T-cell (primary cell): Measurements from ENCODE around the gene RERE. TPM values are rescaled to one million over a fixed set of nuclear protein-coding genes. Genes with fewer than 3 reads are reported as not detected.

Experiments
- ATAC-seq, 4 experiments: fragments of 200-7000 bp in 3 of 4; fragments of 150-1000 bp in 1 of 4; cut with Tn5 transposase; replicated peaks in 1 of 4; 1 replicate in 3 of 4; 2 replicates in 1 of 4; pipeline ENCODE4 v1.10.0; 2021; ENCODE audit warnings: moderate library complexity in 3 of 4, mild to moderate bottlenecking in 2 of 4, moderate number of reproducible peaks in 1 of 4
- CTCF ChIA-PET, 2 donors: fragments of 300-600 bp; sonication (Branson Sonifier 250); formaldehyde crosslinking; loops; one replicate each; lab custom pipeline; 2022; ENCODE audit warnings: antibody characterized with exemption in 2 of 2; lab: Charles Lee
- POLR2A ChIA-PET, 2 donors: fragments of 300-600 bp; sonication (Branson Sonifier 250); formaldehyde crosslinking; loops; one replicate each; lab custom pipeline; 2022; ENCODE audit warnings: antibody characterized with exemption in 2 of 2; lab: Charles Lee
- DNase-seq, 35 experiments: peaks; one replicate each; pipeline versions ENCODE4 v3.0.0 to v3.0.0-alpha.2; 2013 to 2023
- H3K27ac ChIP-seq: one replicate; pipeline ENCODE4 v1.5.1; 2013; ENCODE audit warnings: low read length
- H3K27me3 ChIP-seq, 2 experiments: replicated peaks in 1 of 2; 1 replicate in 1 of 2; 2 replicates in 1 of 2; pipeline versions ENCODE4 v1.6.1 to v1.7.0; 2013; ENCODE audit warnings: low read length in 1 of 2, mixed read lengths in 1 of 2; ENCODE audit not compliant: control insufficient read depth in 2 of 2, insufficient read depth in 2 of 2; ENCODE audit errors: extremely low read depth in 1 of 2
- H3K36me3 ChIP-seq, 2 donors: 1 replicate in 1 of 2; 2 replicates in 1 of 2; pipeline versions ENCODE4 v1.6.1 to v1.7.0; 2013; ENCODE audit warnings: low read length in 1 of 2; ENCODE audit not compliant: control insufficient read depth in 2 of 2, insufficient read depth in 1 of 2; ENCODE audit errors: extremely low read depth in 1 of 2
- H3K4me1 ChIP-seq, 2 experiments: 1 replicate in 1 of 2; 2 replicates in 1 of 2; pipeline versions ENCODE4 v1.6.1 to v1.7.0; 2013; ENCODE audit warnings: low read length in 2 of 2, mixed read lengths in 1 of 2; ENCODE audit not compliant: insufficient read depth in 2 of 2, control insufficient read depth in 1 of 2; ENCODE audit errors: extremely low read depth in 1 of 2
- H3K4me3 ChIP-seq, 2 donors: 1 replicate in 1 of 2; 2 replicates in 1 of 2; pipeline versions ENCODE4 v1.5.1 to v1.7.0; 2013; ENCODE audit warnings: mild to moderate bottlenecking in 2 of 2, low read length in 1 of 2, moderate library complexity in 1 of 2; ENCODE audit not compliant: control insufficient read depth in 1 of 2; ENCODE audit errors: extremely low read depth in 1 of 2
- H3K9me3 ChIP-seq: 2 replicates; pipeline ENCODE4 v1.7.0; 2013
- H3K27ac Mint-ChIP-seq, 2 donors: one replicate each; pipeline ENCODE4 v1.8.0; 2020 to 2021; ENCODE audit warnings: mild to moderate bottlenecking in 2 of 2, mixed read lengths in 2 of 2
- H3K27me3 Mint-ChIP-seq, 2 donors: one replicate each; pipeline ENCODE4 v1.8.0; 2021 to 2022; ENCODE audit warnings: mixed read lengths in 2 of 2
- H3K36me3 Mint-ChIP-seq: one replicate; pipeline ENCODE4 v1.8.0; 2021; ENCODE audit warnings: mixed read lengths
- H3K4me1 Mint-ChIP-seq, 3 donors: one replicate each; pipeline ENCODE4 v1.8.0; 2020 to 2022; ENCODE audit warnings: mixed read lengths in 3 of 3, mild to moderate bottlenecking in 1 of 3
- H3K4me3 Mint-ChIP-seq, 3 donors: one replicate each; pipeline ENCODE4 v1.8.0; 2020 to 2022; ENCODE audit warnings: mild to moderate bottlenecking in 3 of 3, mixed read lengths in 3 of 3, moderate library complexity in 3 of 3
- H3K9me3 Mint-ChIP-seq, 3 donors: one replicate each; pipeline ENCODE4 v1.8.0; 2020 to 2022; ENCODE audit warnings: mixed read lengths in 3 of 3
- WGBS: methylation state at CpG from one replicate; pipeline ENCODE4 v1.1.5; 2013; ENCODE audit warnings: missing lambda C conversion rate; ENCODE audit not compliant: insufficient coverage; 5-methylcytosine and 5-hydroxymethylcytosine counted together
- total RNA-seq, 35 experiments: library from RNA in 6 of 35; stranded (reverse) in 6 of 35; fragments of 120-200 nt in 1 of 35; gene quantifications; one replicate each; pipeline versions ENCODE4 v1.2.1 to v1.2.4 and lab custom pipeline; 2013 to 2026

Gene RERE
- total RNA-seq, 5 donors from 2014 or later (not counting 1 experiment from before 2014, with no cell fraction given) = 85.1 to 116 (median 103) TPM

GRCh38 chr1:8312235-8313218, 504.9 kb downstream of the RERE start:
- WGBS = 93% methylated on average over 13 of the region's 17 CpGs
- POLR2A ChIA-PET = no interaction called here
- CTCF ChIA-PET = interaction anchor here in 1 of 2 donors (0.9 to 1.8 kb wide), 3 partner anchors 177 to 301 kb away, joined by 3 to 6 read pairs (median 3); no protein-coding TSS in a partner anchor
- Mint-ChIP-seq H3K27me3 (peaks cover 33 to 36% of the 10 kb centered on the region in 2 donors), H3K36me3 (no peaks in the 10 kb centered on the region), H3K4me1 (peaks cover 5 to 15% (median 9%) of the 10 kb centered on the region in 3 donors), H3K9me3 (no peaks in the 10 kb centered on the region), H3K27ac (no peak overlapping the region), H3K4me3 (no peak overlapping the region)
- H3K36me3 ChIP-seq = no peaks in the 10 kb centered on the region
- no peak for DNase-seq
- H3K4me3 ChIP-seq = no peak overlapping the region
- H3K9me3 ChIP-seq = no peaks in the 10 kb centered on the region
- peaks cover 4 to 39% of the 10 kb centered on the region in 2 experiments for H3K27me3 ChIP-seq
- peaks cover 0 to 11% of the 10 kb centered on the region in 2 experiments for H3K4me1 ChIP-seq
- no peak overlapping the region for H3K27ac ChIP-seq
- no peak for ATAC-seq

- no peak overlapping the region for H3K4me3 Mint-ChIP-seq
- Histone ChIP-seq H3K4me3 (no peak overlapping the region), H3K27me3 (peaks cover 0 to 25% of the 10 kb centered on the region in 2 experiments), H3K36me3 (no peaks in the 10 kb centered on the region), H3K27ac (no peak overlapping the region), H3K4me1 (peaks cover 0 to 8% of the 10 kb centered on the region in 2 experiments), H3K9me3 (no peaks in the 10 kb centered on the region)
- H3K27me3 Mint-ChIP-seq = peaks cover 27 to 28% of the 10 kb centered on the region in 2 donors
- DNase-seq (no peak), ATAC-seq (no peak)
- no peaks in the 10 kb centered on the region for H3K36me3 Mint-ChIP-seq
- no peak overlapping the region for H3K27ac Mint-ChIP-seq
- CTCF ChIA-PET = interaction anchor here (0.5 to 1.8 kb wide), 5 partner anchors 53 to 299 kb away, joined by 3 to 14 read pairs (median 3); no protein-coding TSS in a partner anchor
- no CpG with 5 or more reads among the region's 1 CpG for WGBS
- POLR2A ChIA-PET = interaction anchor here in 1 of 2 donors (0.6 kb wide), 1 partner anchor 641 kb away, joined by 4 read pairs; no protein-coding TSS in a partner anchor
- H3K4me1 Mint-ChIP-seq = peaks cover 5 to 15% (median 8%) of the 10 kb centered on the region in 3 donors
- H3K9me3 Mint-ChIP-seq = no peaks in the 10 kb centered on the region
Measured at GRCh38 chr1:8311068-8311718, 506.2 kb downstream of the RERE start.

- Mint-ChIP-seq H3K4me1 (no peaks in the 10 kb centered on the region), H3K4me3 (no peak overlapping the region), H3K27ac (no peak overlapping the region), H3K9me3 (no peaks in the 10 kb centered on the region), H3K27me3 (peaks cover 0 to 10% of the 10 kb centered on the region in 2 donors), H3K36me3 (no peaks in the 10 kb centered on the region)
- no peak for DNase-seq
- no peaks in the 10 kb centered on the region for H3K9me3 ChIP-seq
- no peak for ATAC-seq
- no peaks in the 10 kb centered on the region for H3K4me1 ChIP-seq
- WGBS = 76% methylated on average over 4 of the region's 4 CpGs
- H3K27ac ChIP-seq = no peak overlapping the region
- no peak overlapping the region for H3K4me3 ChIP-seq
- CTCF ChIA-PET = interaction anchor here in 1 of 2 donors (0.5 kb wide), 1 partner anchor 103 kb away, joined by 5 read pairs; no protein-coding TSS in a partner anchor
- no peaks in the 10 kb centered on the region for H3K36me3 ChIP-seq
- POLR2A ChIA-PET = interaction anchor here in 1 of 2 donors (0.6 kb wide), 1 partner anchor 60 kb away, joined by 3 read pairs; no protein-coding TSS in a partner anchor
- no peaks in the 10 kb centered on the region for H3K27me3 ChIP-seq
Measured at GRCh38 chr1:8307628-8308027, 509.8 kb downstream of the RERE start.

GRCh38 chr1:8303876-8304275, 513.6 kb downstream of the RERE start:
- Histone ChIP-seq H3K27ac (no peak overlapping the region), H3K4me1 (no peaks in the 10 kb centered on the region), H3K4me3 (no peak overlapping the region), H3K27me3 (peaks cover 0 to 7% of the 10 kb centered on the region in 2 experiments), H3K9me3 (no peaks in the 10 kb centered on the region), H3K36me3 (no peaks in the 10 kb centered on the region)
- ChIA-PET POLR2A (no interaction called here), CTCF (no interaction called here)
- no peaks in the 10 kb centered on the region for H3K4me1 Mint-ChIP-seq
- ATAC-seq (no peak), DNase-seq (no peak)
- no peak overlapping the region for H3K4me3 Mint-ChIP-seq
- peaks cover 2 to 18% of the 10 kb centered on the region in 2 donors for H3K27me3 Mint-ChIP-seq
- no peaks in the 10 kb centered on the region for H3K9me3 Mint-ChIP-seq
- H3K27ac Mint-ChIP-seq = no peak overlapping the region
- WGBS = 82% methylated on average over 2 of the region's 4 CpGs
- H3K36me3 Mint-ChIP-seq = no peaks in the 10 kb centered on the region

- H3K27ac ChIP-seq = no peak overlapping the region
- ChIA-PET POLR2A (no interaction called here), CTCF (no interaction called here)
- no peak for DNase-seq
- H3K4me1 ChIP-seq = no peaks in the 10 kb centered on the region
- ATAC-seq = no peak
- no peaks in the 10 kb centered on the region for H3K36me3 Mint-ChIP-seq
- H3K27ac Mint-ChIP-seq = no peak overlapping the region
- H3K4me3 Mint-ChIP-seq = no peak overlapping the region
- no peaks in the 10 kb centered on the region for H3K36me3 ChIP-seq
- H3K9me3 ChIP-seq = no peaks in the 10 kb centered on the region
- peaks cover 2 to 18% of the 10 kb centered on the region in 2 donors for H3K27me3 Mint-ChIP-seq
- H3K4me3 ChIP-seq = no peak overlapping the region
- no peaks in the 10 kb centered on the region for H3K9me3 Mint-ChIP-seq
- WGBS = 79% methylated on average over 3 of the region's 3 CpGs
- H3K4me1 Mint-ChIP-seq = no peaks in the 10 kb centered on the region
- H3K27me3 ChIP-seq = peaks cover 0 to 7% of the 10 kb centered on the region in 2 experiments
Measured at GRCh38 chr1:8303141-8303540, 514.3 kb downstream of the RERE start.
